ENCODE results near the gene RASSF4.

- TF ChIP-seq POLR2A (IDR thresholded peaks at IDR 0.05) (no peak), CTCF (IDR thresholded peaks at IDR 0.05) (no peak)
These were observed 21.8 kb downstream of the RASSF4 start for GRCh38 chr10:44981172-44982113.

All from heart left ventricle (tissue), 13 donors.